Breast epithelium (tissue), 4 donors: ENCODE data around the gene TEX10. TPM values are rescaled to one million over a fixed set of nuclear protein-coding genes. Genes with fewer than 3 reads are reported as not detected.

Experiments used
- DNase-seq, 2 donors: peaks; one replicate each; pipeline ENCODE4 v3.0.0-alpha.2; 2019; ENCODE audit warnings: low spot score in 2 of 2
- H3K27ac ChIP-seq, 2 donors: fragments of 200-600 bp; sonication (generic) in 1 of 2; one replicate each; pipeline ENCODE4 v1.5.1; 2016 to 2019; ENCODE audit warnings: mild to moderate bottlenecking in 1 of 2
- H3K27me3 ChIP-seq, 2 donors: fragments of 200-600 bp; sonication (generic) in 1 of 2; one replicate each; pipeline versions ENCODE4 v1.5.1 to v1.6.0; 2017 to 2019; ENCODE audit warnings: control low read depth in 1 of 2, mild to moderate bottlenecking in 1 of 2
- H3K36me3 ChIP-seq: fragments of 200-600 bp; one replicate; pipeline ENCODE4 v1.5.1; 2019
- H3K4me1 ChIP-seq, 2 donors: fragments of 200-600 bp; sonication (generic); one replicate each; pipeline ENCODE4 v1.5.1; 2016 to 2019; ENCODE audit warnings: control low read depth in 1 of 2
- H3K4me3 ChIP-seq, 3 donors: fragments of 200-600 bp; sonication (generic); 1 replicate in 2 of 3; 2 replicates in 1 of 3; pipeline ENCODE4 v1.5.1; 2016 to 2019; ENCODE audit warnings: mild to moderate bottlenecking in 3 of 3, moderate library complexity in 2 of 3
- H3K9me3 ChIP-seq, 2 donors: fragments of 200-600 bp; sonication (generic) in 1 of 2; one replicate each; pipeline ENCODE4 v1.5.1; 2016 to 2019; ENCODE audit warnings: control low read depth in 1 of 2
- CTCF ChIP-seq, 3 donors: fragments of 450-650 bp; IDR thresholded peaks; one replicate each; pipeline ENCODE4 v1.5.1; 2016 to 2017; ENCODE audit warnings: antibody characterized with exemption in 3 of 3, mild to moderate bottlenecking in 3 of 3, moderate library complexity in 3 of 3
- POLR2A ChIP-seq: fragments of 450-650 bp; IDR thresholded peaks from one replicate; pipeline ENCODE4 v1.6.1; 2016; ENCODE audit warnings: antibody characterized with exemption, mild to moderate bottlenecking, moderate library complexity
- POLR2AphosphoS5 ChIP-seq, 3 donors: sonication (generic); formaldehyde crosslinking; IDR thresholded peaks; one replicate each; pipeline ENCODE4 v1.6.1; 2017; ENCODE audit warnings: antibody characterized with exemption in 3 of 3
- intact Hi-C: fragments of 100-400 bp; cut with DNase I; formaldehyde crosslinking; loops from one replicate; pipeline ENCODE4 v1.15.1; 2023; ENCODE audit warnings: low total_unique reads
- total RNA-seq, 3 donors: library from RNA; depleted of rRNA; stranded (reverse); fragments of >200 nt; gene quantifications; one replicate each; pipeline ENCODE4 v1.1.0, GENCODE V29; 2016

TEX10 gene
- total RNA-seq, 3 donors from 2014 or later = 13.8 to 30.4 (median 22.6) TPM

GRCh38 chr9:100372648-100373047 lies 19.9 kb upstream of the TEX10 start:
- peaks cover 4 to 8% of the 10 kb centered on the region in 2 donors for H3K9me3 ChIP-seq
- H3K4me3 ChIP-seq = no peak overlapping the region
- no peak for DNase-seq
- H3K36me3 ChIP-seq = no peaks in the 10 kb centered on the region
- H3K4me1 ChIP-seq = no peaks in the 10 kb centered on the region
- no peak for TF ChIP-seq POLR2AphosphoS5 (IDR thresholded peaks at IDR 0.05)
- no peak for TF ChIP-seq CTCF (IDR thresholded peaks at IDR 0.05)
- no peak for TF ChIP-seq POLR2A
- intact Hi-C loops = loop anchor here (5.0 kb wide), 1 partner anchor 80 kb away; no protein-coding TSS in a partner anchor
- no peak overlapping the region for H3K27ac ChIP-seq
- no peaks in the 10 kb centered on the region for H3K27me3 ChIP-seq

DNA sequence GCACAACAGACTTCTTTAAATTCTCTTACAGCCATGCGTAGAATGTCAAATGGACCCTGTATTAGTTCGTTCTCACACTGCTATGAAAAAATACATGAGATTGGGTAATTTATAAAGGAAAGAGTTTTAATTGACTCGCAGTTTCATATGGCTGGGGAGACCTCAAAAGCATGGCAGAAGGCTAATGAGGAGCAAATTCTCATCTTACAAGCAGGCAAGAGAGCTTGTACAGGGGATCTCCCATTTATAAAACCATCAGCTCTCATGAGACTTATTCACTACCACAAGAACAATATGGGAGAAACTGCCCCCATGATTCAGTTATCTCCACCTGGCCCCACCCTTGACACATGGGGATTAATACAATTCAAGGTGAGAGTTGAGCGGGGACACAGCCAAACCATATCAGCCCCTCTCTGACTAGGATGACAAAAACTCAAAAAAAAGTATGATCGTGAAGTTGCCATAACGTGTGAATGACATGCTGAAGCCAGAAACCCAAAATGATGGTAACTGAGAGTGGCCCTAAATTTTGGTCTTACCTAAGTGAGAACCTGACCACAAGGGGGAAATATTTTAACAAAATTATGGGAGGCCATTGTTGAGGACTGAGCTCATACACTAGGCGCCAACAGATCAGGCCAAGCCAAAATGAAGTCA lies 17.5 kb upstream of the TEX10 start:
- H3K4me3 ChIP-seq = no peak overlapping the region
- H3K27me3 ChIP-seq = no peaks in the 10 kb centered on the region
- no peak for TF ChIP-seq POLR2A
- TF ChIP-seq POLR2AphosphoS5 (IDR thresholded peaks at IDR 0.05) = no peak
- TF ChIP-seq CTCF (IDR thresholded peaks at IDR 0.05) = no peak
- intact Hi-C loops = loop anchor here (5.0 kb wide), 1 partner anchor 78 kb away; no protein-coding TSS in a partner anchor
- H3K27ac ChIP-seq = no peak overlapping the region
- DNase-seq = no peak
- no peaks in the 10 kb centered on the region for H3K36me3 ChIP-seq
- H3K9me3 ChIP-seq = peaks cover 4 to 8% of the 10 kb centered on the region in 2 donors
- H3K4me1 ChIP-seq = no peaks in the 10 kb centered on the region

GRCh38 chr9:100368672-100369071 lies 15.9 kb upstream of the TEX10 start:
- no peak overlapping the region for H3K4me3 ChIP-seq
- no peaks in the 10 kb centered on the region for H3K27me3 ChIP-seq
- intact Hi-C loops = no loop called here
- H3K9me3 ChIP-seq = peaks cover 4 to 8% of the 10 kb centered on the region in 2 donors
- no peaks in the 10 kb centered on the region for H3K4me1 ChIP-seq
- no peak for DNase-seq
- TF ChIP-seq POLR2A = no peak
- TF ChIP-seq CTCF (IDR thresholded peaks at IDR 0.05) = no peak
- no peak for TF ChIP-seq POLR2AphosphoS5 (IDR thresholded peaks at IDR 0.05)
- H3K27ac ChIP-seq = no peak overlapping the region
- H3K36me3 ChIP-seq = no peaks in the 10 kb centered on the region

GRCh38 chr9:100366121-100366520 lies 13.4 kb upstream of the TEX10 start:
- H3K27ac ChIP-seq = no peak overlapping the region
- TF ChIP-seq POLR2AphosphoS5 (IDR thresholded peaks at IDR 0.05) (no peak), CTCF (IDR thresholded peaks at IDR 0.05) (no peak), POLR2A (no peak)
- H3K4me1 ChIP-seq = no peaks in the 10 kb centered on the region
- no peak overlapping the region for H3K4me3 ChIP-seq
- no peaks in the 10 kb centered on the region for H3K27me3 ChIP-seq
- peaks cover 4 to 8% of the 10 kb centered on the region in 2 donors for H3K9me3 ChIP-seq
- H3K36me3 ChIP-seq = no peaks in the 10 kb centered on the region
- no peak for DNase-seq
- intact Hi-C loops = no loop called here

DNA sequence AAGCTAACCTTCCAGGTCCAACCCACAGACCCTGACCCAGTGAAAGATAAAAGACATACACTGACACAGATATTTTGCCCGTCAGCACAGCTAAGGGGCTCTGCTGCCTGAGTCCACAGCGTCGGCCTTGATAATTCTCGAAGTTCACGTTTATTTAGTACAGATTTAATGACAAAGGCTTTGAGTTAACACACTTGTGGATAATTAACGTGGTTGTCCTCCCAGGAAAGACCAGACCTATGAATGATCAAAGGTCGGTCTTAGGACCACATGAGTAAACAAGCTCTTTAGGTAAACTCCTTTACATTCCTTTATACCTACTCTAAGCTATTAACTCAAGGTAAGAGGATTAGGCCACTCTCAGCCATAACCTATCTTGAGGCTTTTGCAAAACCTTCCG lies 11.3 kb upstream of the TEX10 start:
- no peaks in the 10 kb centered on the region for H3K36me3 ChIP-seq
- TF ChIP-seq CTCF (IDR thresholded peaks at IDR 0.05) = no peak
- no peak for TF ChIP-seq POLR2AphosphoS5 (IDR thresholded peaks at IDR 0.05)
- TF ChIP-seq POLR2A = no peak
- no peak overlapping the region for H3K4me3 ChIP-seq
- intact Hi-C loops = no loop called here
- H3K27ac ChIP-seq = no peak overlapping the region
- no peaks in the 10 kb centered on the region for H3K27me3 ChIP-seq
- no peaks in the 10 kb centered on the region for H3K4me1 ChIP-seq
- DNase-seq = no peak
- peaks cover 4 to 8% of the 10 kb centered on the region in 2 donors for H3K9me3 ChIP-seq
